Keratinocyte (primary cell): ENCODE data around the gene SEC24D. TPM values are rescaled to one million over a fixed set of nuclear protein-coding genes. Genes with fewer than 3 reads are reported as not detected.

Experiments
- DNase-seq: peaks from one replicate; pipeline ENCODE4 v3.0.0-alpha.2; 2011; ENCODE audit warnings: low read depth, missing footprints, low spot score
- FAIRE-seq: peaks from 2 replicates; lab custom pipeline; 2011; peaks lifted over from hg19 to GRCh38; lab: Jason Lieb, UNC
- H2AFZ ChIP-seq: 2 replicates; pipeline ENCODE4 v1.6.0; 2012; ENCODE audit warnings: low read length, control low read depth, inconsistent platforms; ENCODE audit not compliant: control insufficient read depth
- H3K27ac ChIP-seq: 2 replicates; pipeline ENCODE4 v1.5.1; 2011; ENCODE audit warnings: low read length; ENCODE audit not compliant: control insufficient read depth, insufficient read depth
- H3K27me3 ChIP-seq: 3 replicates; pipeline ENCODE4 v1.6.0; 2011; ENCODE audit warnings: low read length; ENCODE audit not compliant: control insufficient read depth, insufficient read depth; ENCODE audit errors: extremely low read depth
- H3K36me3 ChIP-seq, 2 experiments: 2 replicates in 1 of 2; 3 replicates in 1 of 2; pipeline ENCODE4 v1.5.1; 2011; ENCODE audit warnings: low read length in 2 of 2, mild to moderate bottlenecking in 1 of 2; ENCODE audit not compliant: control insufficient read depth in 2 of 2, insufficient read depth in 2 of 2; ENCODE audit errors: extremely low read depth in 1 of 2
- H3K4me1 ChIP-seq: 3 replicates; pipeline ENCODE4 v1.5.1; 2011; ENCODE audit warnings: low read length; ENCODE audit not compliant: control insufficient read depth, insufficient read depth; ENCODE audit errors: extremely low read depth
- H3K4me2 ChIP-seq: 3 replicates; pipeline ENCODE4 v1.6.0; 2011; ENCODE audit warnings: low read depth, low read length; ENCODE audit not compliant: control insufficient read depth, insufficient read depth; ENCODE audit errors: extremely low read depth
- H3K4me3 ChIP-seq, 3 experiments: fragments of 200-600 bp in 1 of 3; sonication (generic) in 1 of 3; 2 replicates in 2 of 3; 3 replicates in 1 of 3; pipeline ENCODE4 v1.5.1; 2011 to 2016; ENCODE audit warnings: low read length in 3 of 3, mild to moderate bottlenecking in 3 of 3, control low read depth in 2 of 3, inconsistent platforms in 1 of 3, low read depth in 1 of 3, mixed read lengths in 1 of 3, mixed run types in 1 of 3, moderate library complexity in 1 of 3; ENCODE audit not compliant: control insufficient read depth in 2 of 3, insufficient read depth in 2 of 3; ENCODE audit errors: extremely low read depth in 1 of 3
- H3K79me2 ChIP-seq: 2 replicates; pipeline ENCODE4 v1.6.0; 2012; ENCODE audit warnings: low read length; ENCODE audit not compliant: control insufficient read depth, insufficient read depth
- H3K9ac ChIP-seq: 3 replicates; pipeline ENCODE4 v1.6.0; 2011; ENCODE audit warnings: low read length; ENCODE audit not compliant: control insufficient read depth, insufficient read depth; ENCODE audit errors: extremely low read depth
- H3K9me1 ChIP-seq: 3 replicates; pipeline ENCODE4 v1.6.0; 2011; ENCODE audit warnings: low read length; ENCODE audit not compliant: control insufficient read depth, insufficient read depth; ENCODE audit errors: extremely low read depth
- H3K9me3 ChIP-seq: 2 replicates; pipeline ENCODE4 v1.5.1; 2012; ENCODE audit warnings: low read depth, low read length; ENCODE audit not compliant: control insufficient read depth
- H4K20me1 ChIP-seq: 3 replicates; pipeline ENCODE4 v1.6.0; 2011; ENCODE audit warnings: low read length; ENCODE audit not compliant: control insufficient read depth, insufficient read depth; ENCODE audit errors: extremely low read depth
- CTCF ChIP-seq, 3 experiments: IDR thresholded peaks in 1 of 3; conservative IDR thresholded peaks in 1 of 3; optimal IDR thresholded peaks in 1 of 3; 2 replicates in 2 of 3; 3 replicates in 1 of 3; pipeline versions ENCODE3 to v1.5.1; 2011; ENCODE audit warnings: low read length in 3 of 3, mild to moderate bottlenecking in 3 of 3, moderate library complexity in 2 of 3, control low read depth in 1 of 3, inconsistent platforms in 1 of 3; ENCODE audit not compliant: insufficient read depth in 2 of 3; ENCODE audit errors: extremely low read depth in 1 of 3
- EZH2 ChIP-seq: IDR thresholded peaks from one replicate; pipeline ENCODE4 v1.6.1; 2012; ENCODE audit warnings: inconsistent platforms, mild to moderate bottlenecking, low read length, moderate library complexity
- dilution Hi-C: fragments of 300-500 bp; cut with MboI; formaldehyde crosslinking; loops from one replicate; pipeline ENCODE4 v1.7.0; 2020; ENCODE audit warnings: low sequenced_read_pairs; ENCODE audit not compliant: extremely low pct_ligation_motif_present
- polyA plus RNA-seq, 5 experiments: library from polyadenylated mRNA; depleted of rRNA in 3 of 5; stranded (reverse) in 3 of 5; stranded (forward) in 1 of 5; unstranded in 1 of 5; fragments of >200 nt; gene quantifications; 1 replicate in 1 of 5; 2 replicates in 3 of 5; 3 replicates in 1 of 5; pipeline versions ENCODE4 v1.2.1 to v1.2.3, GENCODE V29; 2011 to 2012; ENCODE audit warnings: missing spikeins in 2 of 5, low read depth in 1 of 5, low replicate concordance in 1 of 5

Gene SEC24D
- polyA plus RNA-seq, 1 donor (not counting 4 experiments of a cell fraction or from before 2014, with no cell fraction given), result 24.9 TPM

DNA sequence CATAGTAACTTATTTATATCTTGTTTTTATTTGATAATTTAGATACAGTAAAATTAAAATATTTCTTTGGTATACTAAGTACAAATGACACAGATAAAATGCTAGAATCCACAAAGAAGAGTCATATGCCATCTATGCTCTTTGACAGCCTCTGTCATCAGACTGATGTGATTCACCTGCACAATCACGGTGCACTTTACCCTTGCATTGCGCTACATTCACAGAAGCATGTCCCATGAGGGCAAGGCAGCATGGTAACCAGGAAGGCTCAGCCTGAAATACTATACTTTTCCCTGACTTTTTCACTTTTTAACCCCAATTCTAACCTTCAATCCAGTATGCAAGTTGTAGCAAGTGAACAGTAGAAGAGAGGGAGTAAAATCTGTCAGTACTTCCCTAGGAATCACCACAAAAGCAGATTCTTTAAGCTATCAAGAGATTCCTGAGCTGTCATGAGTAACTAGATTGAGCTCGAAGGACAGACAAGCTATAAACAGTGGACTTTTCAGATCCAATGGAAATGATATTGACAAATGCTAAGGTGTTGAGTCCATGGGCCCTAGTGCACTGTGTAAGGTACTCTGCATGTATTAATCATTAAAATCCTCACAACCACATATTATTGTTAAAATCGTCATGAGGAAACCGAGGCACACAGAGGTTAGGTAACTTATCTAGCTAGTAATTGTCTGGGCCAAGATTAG, 14.2 kb downstream of the SEC24D start:
- FAIRE-seq, result peak; percentile 55
- TF ChIP-seq CTCF (optimal IDR thresholded peaks at IDR 0.05 in 1 of 3, IDR thresholded peaks at IDR 0.05 in 1 of 3, conservative IDR thresholded peaks at IDR 0.05 in 1 of 3; ENCODE audit: extremely low read depth in 1 of 3, insufficient read depth in 2 of 3, low read length in 3 of 3), result no peak
- TF ChIP-seq EZH2, result no peak
- Histone ChIP-seq H3K79me2 (peaks cover 22% of the 10 kb centered on the region), H3K4me3 (no peak overlapping the region), H3K9me1 (peaks cover 4% of the 10 kb centered on the region), H3K36me3 (peaks cover 4 to 20% of the 10 kb centered on the region in 2 experiments), H3K27ac (no peak overlapping the region), H3K9ac (no peak overlapping the region), H3K9me3 (no peaks in the 10 kb centered on the region), H3K27me3 (no peaks in the 10 kb centered on the region), H3K4me2 (no peak overlapping the region), H3K4me1 (peaks cover 9% of the 10 kb centered on the region), H2AFZ (no peak overlapping the region), H4K20me1 (peaks cover 4% of the 10 kb centered on the region)
- DNase-seq, result no peak
- dilution Hi-C loops, result no loop called here

DNA sequence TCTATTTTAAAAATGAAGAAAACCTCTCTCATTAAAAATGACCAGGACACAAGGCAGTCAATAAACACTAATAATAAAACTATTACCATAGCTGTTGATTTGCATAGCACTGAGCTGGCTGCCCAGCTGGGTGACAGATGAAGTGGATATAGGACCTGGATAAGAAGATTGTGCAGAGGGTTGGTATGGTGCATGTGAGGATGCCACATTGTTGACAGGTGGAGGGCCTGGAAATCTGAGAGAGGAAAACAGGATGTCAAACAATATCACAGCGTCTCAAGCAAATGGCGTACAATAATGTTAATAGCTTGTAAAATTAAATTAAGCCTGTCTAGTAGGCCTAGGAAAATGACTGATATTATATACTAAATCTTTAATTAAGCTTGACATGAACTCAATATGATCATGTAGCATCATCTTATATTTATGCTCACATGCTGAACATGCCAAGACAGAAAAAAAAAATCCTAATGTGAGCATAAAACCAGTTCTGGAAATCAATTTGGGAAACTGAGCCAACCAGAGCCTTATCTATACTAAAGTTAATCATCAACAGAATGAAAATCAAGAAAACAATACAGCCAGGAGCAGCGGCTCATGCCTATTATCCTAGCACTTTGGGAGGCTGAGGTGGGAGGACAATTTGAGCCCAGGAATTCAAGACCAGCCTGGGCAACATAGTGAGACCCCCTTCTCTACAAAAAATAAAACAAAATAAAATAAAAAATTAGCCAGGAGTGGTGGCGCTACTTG, 18.6 kb downstream of the SEC24D start:
- Histone ChIP-seq H3K4me1 (no peaks in the 10 kb centered on the region), H3K79me2 (peaks cover 16% of the 10 kb centered on the region), H2AFZ (no peak overlapping the region), H3K9me3 (no peaks in the 10 kb centered on the region), H3K9ac (no peak overlapping the region), H3K27me3 (no peaks in the 10 kb centered on the region), H4K20me1 (no peaks in the 10 kb centered on the region), H3K9me1 (peaks cover 2% of the 10 kb centered on the region), H3K4me3 (no peak overlapping the region), H3K4me2 (no peak overlapping the region), H3K36me3 (peaks cover 18 to 32% of the 10 kb centered on the region in 2 experiments), H3K27ac (no peak overlapping the region)
- TF ChIP-seq EZH2 (no peak), CTCF (optimal IDR thresholded peaks at IDR 0.05 in 1 of 3, IDR thresholded peaks at IDR 0.05 in 1 of 3, conservative IDR thresholded peaks at IDR 0.05 in 1 of 3; ENCODE audit: extremely low read depth in 1 of 3, insufficient read depth in 2 of 3, low read length in 3 of 3) (no peak)
- DNase-seq, result no peak
- FAIRE-seq, result no peak
- dilution Hi-C loops, result no loop called here
